ENCODE results near the gene NPW.

NPW gene

DNA sequence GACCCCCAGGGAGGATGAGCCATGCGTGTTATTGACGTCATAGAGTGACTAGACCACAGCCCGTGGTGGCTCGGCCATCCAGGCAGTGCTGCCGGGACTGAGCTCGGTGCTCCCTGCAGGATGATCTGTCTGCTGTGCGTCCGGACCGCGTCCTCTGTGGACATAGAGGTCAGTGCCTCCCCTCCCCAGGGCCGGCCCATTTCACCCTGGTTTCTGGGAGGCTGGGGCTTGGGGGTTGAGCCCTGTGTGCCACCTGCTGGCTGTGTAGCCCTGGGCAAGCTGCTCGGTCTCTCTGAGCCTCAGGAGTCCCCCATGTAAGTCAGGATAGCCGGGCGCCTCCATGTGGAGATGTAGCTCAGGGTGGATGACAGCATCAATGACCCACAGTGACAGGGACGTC is 36.5 kb downstream of the NPW start:
- DNase-seq: no peak

- no peak for DNase-seq
Observed at GRCh38 chr16:2056681-2057407, 37.3 kb downstream of the NPW start.

DNA sequence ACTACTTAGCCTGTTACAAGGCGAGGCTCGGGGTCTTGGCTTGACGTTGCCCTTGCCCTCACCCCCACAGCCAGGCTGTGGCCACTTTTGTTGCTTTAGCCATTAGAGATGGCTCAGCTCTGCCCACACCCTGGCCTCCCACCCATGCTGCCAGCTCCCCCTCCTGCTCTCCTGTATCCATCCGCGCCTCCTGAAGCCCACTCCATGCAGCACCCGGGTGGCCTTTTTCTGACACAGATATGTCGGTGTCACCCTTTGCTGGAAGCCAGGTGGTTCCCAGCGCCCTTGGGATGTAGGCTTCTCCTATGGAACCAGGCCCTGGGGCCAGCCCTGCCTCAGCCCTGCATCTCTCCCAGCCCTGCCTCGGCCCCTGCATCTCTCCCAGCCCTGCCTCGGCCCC is 37.9 kb downstream of the NPW start:
- DNase-seq: no peak

DNA sequence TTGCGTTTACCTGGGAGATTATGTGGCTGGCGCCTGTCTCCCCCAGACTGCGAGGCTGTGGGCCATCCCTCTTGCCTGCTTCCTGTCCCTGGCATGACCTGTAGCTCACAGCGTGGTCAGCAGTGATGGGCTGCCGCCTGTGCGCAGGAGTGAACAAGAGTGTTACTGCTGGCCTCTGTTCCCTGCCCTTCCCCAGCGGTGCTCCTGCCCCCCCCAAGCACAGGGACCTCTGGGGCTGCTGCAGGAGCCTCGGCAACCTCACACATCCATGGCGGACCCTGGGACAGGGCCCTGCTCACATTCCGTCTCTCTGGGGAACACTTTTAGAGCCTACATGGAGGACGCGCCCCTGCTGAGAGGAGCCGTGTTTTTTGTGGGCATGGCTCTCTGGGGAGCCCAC is 38.8 kb downstream of the NPW start:
- DNase-seq: no peak

GRCh38 chr16:2058872-2059271 is 39.3 kb downstream of the NPW start:
- DNase-seq: no peak

DNA sequence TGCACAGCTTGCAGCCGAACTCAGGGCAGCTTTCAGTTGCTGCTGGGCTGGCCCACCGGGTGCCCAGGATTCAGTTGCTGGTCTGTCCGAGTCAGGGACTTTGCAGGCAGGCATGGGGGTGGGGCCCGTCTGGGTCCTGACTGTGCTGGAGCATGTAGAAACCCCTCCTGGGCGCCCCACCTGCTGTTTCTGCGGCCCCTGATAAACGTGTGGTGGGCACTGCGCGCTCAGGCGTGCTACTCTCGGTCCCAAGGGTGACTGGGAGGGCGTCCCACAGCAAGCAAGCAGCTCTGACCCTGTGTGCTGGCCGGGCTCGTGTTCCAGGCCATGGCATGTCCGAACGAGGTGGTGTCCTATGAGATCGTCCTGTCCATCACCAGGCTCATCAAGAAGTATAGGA is 40.8 kb downstream of the NPW start:
- no peak for DNase-seq

GRCh38 chr16:2061023-2061422 is 41.4 kb downstream of the NPW start:
- no peak for DNase-seq

DNA sequence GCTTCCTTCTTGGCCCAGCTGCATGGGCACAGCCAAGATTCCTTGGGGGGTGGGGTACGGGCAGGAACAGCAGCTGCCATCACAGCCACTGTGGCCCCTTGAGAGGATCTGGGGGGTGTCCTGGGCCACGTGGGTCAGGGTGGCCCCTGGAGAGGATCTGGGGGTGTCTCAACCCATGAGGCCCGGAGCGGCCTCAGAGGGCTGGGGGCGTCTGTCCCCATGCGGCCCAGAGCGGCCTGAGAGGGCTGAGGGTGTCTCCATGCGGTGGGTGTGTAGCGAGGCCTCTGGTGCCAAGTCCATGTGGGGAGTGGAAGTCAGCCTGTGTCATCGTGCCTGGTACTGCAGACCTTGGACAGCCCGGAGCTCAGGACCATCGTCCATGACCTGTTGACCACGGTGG is 41.9 kb downstream of the NPW start:
- DNase-seq: no peak

GRCh38 chr16:2062801-2063200 is 43.2 kb downstream of the NPW start:
- no peak for DNase-seq

DNA sequence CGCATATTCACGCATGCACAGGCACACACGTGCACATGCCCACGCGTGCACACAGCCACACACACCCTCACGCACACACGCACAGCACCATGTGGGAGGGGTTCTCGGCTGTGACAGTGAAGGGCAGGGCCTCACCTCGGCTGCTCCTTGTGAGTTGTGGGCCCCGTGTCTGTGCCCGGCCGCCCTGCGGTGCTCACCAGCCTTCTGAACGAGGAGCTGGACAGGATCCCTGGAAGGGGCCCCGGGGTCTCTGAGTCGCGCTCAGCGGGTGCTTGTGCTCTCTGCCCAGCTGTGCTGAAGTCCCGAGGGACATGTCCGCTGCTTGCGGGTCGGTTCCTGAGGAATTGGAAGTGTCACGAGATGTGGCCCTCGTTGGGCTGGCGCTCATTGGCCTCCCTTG is 44.3 kb downstream of the NPW start:
- DNase-seq: no peak

DNA sequence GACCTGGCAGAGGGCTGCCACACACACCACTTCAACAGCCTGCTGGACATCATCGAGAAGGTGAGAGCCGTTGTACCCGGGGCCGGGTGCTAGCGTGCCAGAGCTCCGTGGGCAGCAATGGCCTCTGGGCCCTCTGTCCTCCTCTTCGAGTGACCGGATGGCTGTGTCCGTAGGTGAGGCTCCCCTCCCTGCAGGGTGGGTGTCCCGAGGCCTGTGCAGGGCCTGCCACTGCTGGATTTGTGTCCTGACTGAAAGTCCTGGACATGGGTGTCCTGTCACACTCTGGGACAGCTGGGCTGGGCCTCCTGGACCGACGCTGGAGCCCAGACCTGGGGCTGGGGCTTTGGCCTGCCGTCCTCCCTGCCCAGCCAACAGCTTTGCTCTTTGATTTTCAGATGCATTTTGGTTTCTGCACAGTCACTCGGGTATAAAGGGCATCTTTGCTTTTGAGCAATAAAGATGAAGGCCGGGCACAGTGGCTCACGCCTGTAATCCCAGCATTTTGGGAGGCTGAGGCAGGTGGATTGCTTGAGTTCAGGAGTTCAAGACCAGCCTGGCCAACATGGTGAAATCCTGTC is 44.9 kb downstream of the NPW start:
- DNase-seq: no peak

GRCh38 chr16:2066139-2066538 is 46.6 kb downstream of the NPW start:
- DNase-seq: no peak
